RKO (cell line): ENCODE data around the gene TMX2.

Source experiments
- DNase-seq: peaks from one replicate; pipeline ENCODE4 v3.0.0-alpha.2; 2016; ENCODE audit warnings: low spot score

The TMX2 gene

DNA sequence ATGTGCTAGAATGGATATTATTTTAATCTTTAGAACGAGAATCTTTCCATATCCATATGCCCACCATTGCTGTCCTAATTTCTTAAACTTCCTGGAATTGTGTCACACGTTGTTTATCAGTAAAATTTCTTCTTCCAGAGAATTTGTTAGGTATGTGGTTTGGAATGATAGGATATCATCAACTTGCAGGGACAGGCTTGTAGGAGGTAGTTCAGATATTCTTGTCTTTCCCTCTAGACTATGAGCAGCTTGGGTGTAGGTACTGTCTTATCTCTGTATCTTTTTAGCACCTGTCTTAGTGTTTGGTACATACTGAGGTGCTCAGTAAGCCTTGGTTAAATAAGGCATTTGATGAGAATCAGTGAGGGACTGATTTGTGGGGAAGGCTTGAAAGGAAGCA, 52.6 kb downstream of the TMX2 start:
- no peak for DNase-seq

- no peak for DNase-seq
These were observed 58.4 kb downstream of the TMX2 start for GRCh38 chr11:57770793-57771192.

GRCh38 chr11:57771365-57771764, 59.0 kb downstream of the TMX2 start:
- DNase-seq = no peak

GRCh38 chr11:57772562-57772961, 60.2 kb downstream of the TMX2 start:
- no peak for DNase-seq

DNA sequence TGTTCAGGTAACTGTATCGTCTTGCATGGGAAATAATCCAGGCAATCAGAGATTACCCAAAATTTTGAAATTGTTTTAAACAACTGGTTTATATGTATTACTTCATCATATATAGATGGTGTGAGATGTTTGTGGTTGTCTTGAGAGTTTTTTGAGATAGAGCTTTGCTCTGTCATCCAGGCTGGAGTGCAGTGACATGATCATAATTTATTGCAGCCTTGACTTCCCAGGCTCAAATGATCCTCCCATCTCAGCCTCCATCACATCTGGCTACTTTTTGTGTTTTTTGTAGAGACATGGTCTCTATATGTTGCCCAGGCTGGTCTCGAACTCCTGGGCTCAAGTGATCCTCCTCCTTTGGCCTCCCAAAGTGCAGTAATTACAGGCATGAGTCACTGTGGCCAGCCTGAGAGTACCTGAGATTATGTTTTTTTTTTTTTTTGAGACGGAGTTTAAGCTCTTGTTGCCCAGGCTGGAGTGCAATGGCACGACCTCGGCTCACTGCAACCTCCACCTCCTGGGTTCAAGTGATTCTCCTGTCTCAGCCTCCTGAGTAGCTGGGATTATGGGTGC, 60.7 kb downstream of the TMX2 start:
- DNase-seq = no peak

DNA sequence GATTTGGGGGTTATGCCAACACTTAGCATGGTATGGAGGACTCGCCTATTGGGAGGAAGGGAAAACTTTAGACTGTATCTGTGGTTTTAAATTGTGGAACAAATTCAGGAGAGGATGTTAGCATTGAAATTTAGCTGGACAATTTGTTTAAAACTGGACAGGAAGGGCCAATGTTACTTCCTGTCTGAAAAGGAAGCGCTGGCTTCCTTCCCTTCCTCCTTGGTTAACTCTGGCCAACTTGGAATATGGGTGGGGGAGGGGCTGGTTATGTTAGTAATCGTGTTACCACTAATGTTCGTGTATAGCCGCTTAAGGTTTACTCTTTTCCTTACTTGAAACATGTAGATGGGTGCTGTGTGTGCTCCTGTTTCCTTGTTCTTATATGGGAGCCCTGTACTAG, 63.1 kb downstream of the TMX2 start:
- DNase-seq = no peak

DNA sequence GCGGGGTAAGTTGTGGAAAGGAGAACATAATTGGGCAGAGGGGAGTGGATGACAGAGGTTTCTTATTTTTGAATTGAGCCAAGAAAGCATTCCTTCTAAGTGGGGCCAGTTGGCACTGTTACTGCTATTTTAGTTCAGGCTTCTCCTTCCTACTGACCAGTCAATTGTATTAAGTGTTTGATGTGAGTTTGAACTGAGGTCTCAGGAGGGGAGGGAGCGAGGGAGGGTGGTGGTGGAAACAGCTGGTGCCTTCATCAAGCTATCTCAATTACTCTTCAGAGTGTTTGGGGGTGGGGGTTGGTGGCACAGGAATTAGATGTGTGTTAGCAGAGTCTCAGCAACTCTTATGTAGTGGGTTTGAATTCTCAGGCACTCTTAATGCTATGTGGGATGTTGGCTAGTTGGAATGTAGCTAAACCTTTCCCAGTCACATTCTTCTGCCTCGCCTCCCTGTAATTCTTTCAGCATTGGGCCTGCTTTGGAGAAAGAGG, 63.7 kb downstream of the TMX2 start:
- DNase-seq = no peak

DNA sequence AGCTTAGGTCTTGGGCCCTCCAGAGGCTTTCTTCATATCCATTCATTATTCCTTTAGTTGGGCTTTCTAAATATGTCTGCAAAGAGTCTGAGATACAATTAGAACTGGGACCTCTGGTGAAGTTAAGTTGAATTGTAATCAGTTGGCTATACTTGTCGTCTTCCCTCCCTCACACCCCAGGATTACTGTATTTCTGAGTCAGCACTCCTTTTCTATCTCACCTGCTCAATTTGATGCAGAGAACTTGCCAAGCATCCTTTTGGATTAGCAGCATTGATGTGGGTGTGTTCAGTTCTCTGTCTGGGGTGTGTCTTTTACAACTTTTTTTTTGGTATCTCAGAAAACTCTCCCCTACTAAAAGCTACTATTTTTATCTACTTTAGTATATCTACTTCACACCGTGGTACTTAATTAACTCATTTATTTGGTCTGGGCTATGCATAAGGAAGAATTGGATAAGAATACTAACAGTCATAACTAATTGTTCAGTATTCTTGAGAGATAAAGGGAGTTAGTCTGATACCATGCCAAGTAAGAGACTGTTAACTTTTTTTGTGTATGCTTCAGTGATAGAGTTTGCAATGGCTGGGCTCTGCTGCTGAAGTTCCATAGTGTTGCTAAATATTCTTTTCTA, 64.3 kb downstream of the TMX2 start:
- DNase-seq = no peak

DNA sequence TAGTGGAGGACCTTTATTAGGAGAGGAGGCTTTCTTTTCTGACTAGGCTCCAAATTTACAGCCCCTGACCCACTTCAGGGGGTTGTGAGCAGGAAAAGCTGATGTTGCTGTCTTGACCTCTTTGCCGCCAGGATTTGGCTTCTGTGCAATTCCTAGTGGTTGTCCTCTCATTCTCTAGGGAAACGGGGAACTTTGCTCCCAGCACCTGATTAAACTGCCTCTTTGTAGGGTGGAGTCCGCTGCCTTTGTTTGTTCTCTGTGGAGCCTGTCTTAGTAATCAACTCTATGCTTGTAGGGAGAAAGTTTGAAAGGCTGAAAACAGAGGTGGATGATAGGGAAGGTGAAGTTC, 65.5 kb downstream of the TMX2 start:
- no peak for DNase-seq

- DNase-seq = peak; percentile 60
These were observed 66.1 kb downstream of the TMX2 start for GRCh38 chr11:57778318-57779037.

GRCh38 chr11:57779276-57779675, 66.9 kb downstream of the TMX2 start:
- DNase-seq = no peak

- no peak for DNase-seq
These were observed 69.1 kb downstream of the TMX2 start for GRCh38 chr11:57781529-57781943.

GRCh38 chr11:57785072-57785471, 72.7 kb downstream of the TMX2 start:
- no peak for DNase-seq

GRCh38 chr11:57786436-57786835, 74.0 kb downstream of the TMX2 start:
- no peak for DNase-seq

GRCh38 chr11:57787006-57787604, 74.7 kb downstream of the TMX2 start:
- no peak for DNase-seq

DNA sequence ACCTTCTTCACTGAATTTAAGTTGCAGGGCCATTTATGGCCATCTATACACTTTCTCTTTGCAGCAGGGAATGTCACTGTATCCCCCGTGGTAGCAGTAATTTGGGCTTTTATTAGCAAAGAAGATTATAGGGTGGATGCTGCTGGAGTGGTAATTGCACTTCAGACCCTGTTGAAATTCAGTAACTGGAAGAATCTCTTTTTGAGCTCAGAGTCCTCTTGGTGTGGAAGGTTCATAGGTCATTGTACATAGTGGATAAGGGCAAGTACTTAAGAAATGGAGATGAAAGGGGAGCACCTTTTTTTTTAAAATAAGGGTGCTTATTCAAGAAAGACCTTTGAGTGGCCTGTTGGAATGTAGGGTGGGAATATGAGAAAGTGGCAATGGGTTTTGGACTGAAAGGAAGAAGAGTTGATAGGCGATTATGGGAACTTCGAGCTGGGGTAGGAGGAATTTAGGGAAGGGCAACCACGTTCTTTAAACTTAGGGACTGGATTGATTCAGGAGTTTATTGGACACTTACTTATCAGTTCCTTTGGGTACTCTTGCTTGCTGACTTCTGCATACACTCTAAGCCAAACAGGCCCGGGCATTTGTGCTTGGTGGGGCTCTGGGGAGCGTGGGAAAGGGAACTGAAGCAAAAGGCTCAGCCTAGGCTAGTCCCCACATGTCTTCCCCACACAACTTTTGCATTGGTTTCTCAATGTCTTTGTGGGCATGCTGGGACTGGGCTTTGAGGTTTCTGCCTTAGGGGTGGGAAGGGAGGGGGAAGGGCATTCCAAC, 75.7 kb downstream of the TMX2 start:
- DNase-seq = no peak

- no peak for DNase-seq
These were observed 76.3 kb downstream of the TMX2 start for GRCh38 chr11:57788703-57789088.
